SK-N-SH treated with all-trans-retinoic acid at 6 μM for 48 hours (cell line): ENCODE results near the gene AP1G1.

Experiments
- ARNTL ChIP-seq: fragments of 450-650 bp; formaldehyde crosslinking; IDR thresholded peaks from 2 replicates; pipeline ENCODE4 v1.5.0; 2020; ENCODE audit warnings: low read depth, mild to moderate bottlenecking, moderate library complexity, borderline replicate concordance
- CREB5 ChIP-seq: fragments of 250-450 bp; sonication (Bioruptor Pico); IDR thresholded peaks from 2 replicates; pipeline ENCODE4 v1.5.1; 2020; ENCODE audit warnings: low read depth, mild to moderate bottlenecking, moderate library complexity
- CSDC2 ChIP-seq: fragments of 250-450 bp; sonication (Bioruptor Pico); IDR thresholded peaks from 2 replicates; pipeline ENCODE4 v1.5.0; 2020; ENCODE audit warnings: mild to moderate bottlenecking, moderate library complexity
- ESRRG ChIP-seq: fragments of 250-450 bp; sonication (Bioruptor Pico); IDR thresholded peaks from 2 replicates; pipeline ENCODE4 v1.6.1; 2021; ENCODE audit warnings: mild to moderate bottlenecking
- GLIS3 ChIP-seq: fragments of 250-450 bp; sonication (Bioruptor Pico); IDR thresholded peaks from 2 replicates; pipeline ENCODE4 v1.5.0; 2020; ENCODE audit warnings: mild to moderate bottlenecking, moderate library complexity
- PATZ1 ChIP-seq: fragments of 250-450 bp; sonication (Bioruptor Pico); IDR thresholded peaks from 2 replicates; pipeline ENCODE4 v1.8.0; 2020; ENCODE audit warnings: mild to moderate bottlenecking, moderate library complexity, borderline replicate concordance
- TCF4 ChIP-seq: fragments of 250-450 bp; sonication (Bioruptor Pico); IDR thresholded peaks from 2 replicates; pipeline ENCODE4 v1.8.0; 2021; ENCODE audit warnings: mild to moderate bottlenecking, moderate library complexity, borderline replicate concordance
- TSHZ2 ChIP-seq: fragments of 250-450 bp; sonication (Bioruptor Pico); IDR thresholded peaks from 2 replicates; pipeline ENCODE4 v1.5.0; 2020; ENCODE audit warnings: mild to moderate bottlenecking, moderate library complexity
- ZFP3 ChIP-seq: fragments of 250-450 bp; sonication (Bioruptor Pico); IDR thresholded peaks from 2 replicates; pipeline ENCODE4 v1.5.0; 2020; ENCODE audit warnings: mild to moderate bottlenecking, moderate library complexity
- ZFP30 ChIP-seq: fragments of 450-650 bp; formaldehyde crosslinking; IDR thresholded peaks from 2 replicates; pipeline ENCODE4 v1.5.0; 2022; ENCODE audit warnings: mild to moderate bottlenecking, moderate library complexity
- ZNF565 ChIP-seq: fragments of 450-650 bp; formaldehyde crosslinking; conservative IDR thresholded peaks from 2 replicates; pipeline ENCODE4 v1.5.0; 2020; ENCODE audit warnings: low read depth, mild to moderate bottlenecking, moderate library complexity
- ZNF8 ChIP-seq: fragments of 450-650 bp; formaldehyde crosslinking; IDR thresholded peaks from 2 replicates; pipeline ENCODE4 v1.5.0; 2020; ENCODE audit warnings: mild to moderate bottlenecking, moderate library complexity

- TF ChIP-seq TCF4 (no peak), ARNTL (no peak), PATZ1 (CRISPR knock-in tag) (no peak), GLIS3 (no peak), ZNF565 (CRISPR knock-in tag) (no peak), ZFP30 (CRISPR knock-in tag) (no peak), ESRRG (CRISPR knock-in tag) (no peak), TSHZ2 (CRISPR knock-in tag) (no peak), ZFP3 (CRISPR knock-in tag) (no peak), CSDC2 (CRISPR knock-in tag) (no peak), CREB5 (CRISPR knock-in tag) (no peak), ZNF8 (CRISPR knock-in tag) (no peak)
Observed at GRCh38 chr16:71852158-71852557, 43.5 kb upstream of the AP1G1 start.
